K562 (cell line): Measurements from ENCODE around the gene GPR149. TPM values are rescaled to one million over a fixed set of nuclear protein-coding genes. Genes with fewer than 3 reads are reported as not detected.

Experiments
- EHMT2 ChIP-seq: fragments of 450-650 bp; IDR thresholded peaks from 2 replicates; pipeline ENCODE4 v1.6.1; 2018; ENCODE audit warnings: antibody characterized with exemption
- MIER1 ChIP-seq: fragments of 450-650 bp; IDR thresholded peaks from 2 replicates; pipeline ENCODE4 v1.6.1; 2016; ENCODE audit warnings: antibody characterized with exemption, mild to moderate bottlenecking, low read depth
- SFPQ ChIP-seq: fragments of 200-400 bp; formaldehyde crosslinking; IDR thresholded peaks from 2 replicates; pipeline ENCODE4 v1.6.1; 2017; ENCODE audit warnings: mild to moderate bottlenecking, low read depth, low read length, moderate library complexity
- polyA plus RNA-seq, 8 experiments: library from polyadenylated mRNA; depleted of rRNA in 4 of 8; stranded (reverse) in 5 of 8; unstranded in 3 of 8; fragments of >200 nt; fragmentation: Nextera tagmentation in 2 of 8; fragmentation: Illumina TruSeq in 1 of 8; extraction: Ambion mirVana in 2 of 8; extraction: Trizol in 1 of 8; gene quantifications; 2 replicates each; pipeline versions ENCODE4 v1.2.1 to v1.2.3, GENCODE V29; 2011 to 2014; ENCODE audit warnings: inconsistent platforms in 1 of 8, missing spikeins in 1 of 8
- total RNA-seq, 7 experiments: library from RNA; depleted of rRNA in 6 of 7; stranded (reverse); fragments of >200 nt in 6 of 7; fragmentation: Illumina TruSeq in 2 of 7; extraction: Trizol in 2 of 7; gene quantifications; 2 replicates each; pipeline versions ENCODE4 v1.2.1 to v1.2.3, GENCODE V29; 2011 to 2021; ENCODE audit warnings: low replicate concordance in 1 of 7
- TF ChIP-seq, protein P1 (sequence below), 2 experiments: fragments of 450-650 bp in 1 of 2; sonication (generic) in 1 of 2; formaldehyde crosslinking in 1 of 2; IDR thresholded peaks in 1 of 2; conservative IDR thresholded peaks in 1 of 2; 2 replicates each; pipeline versions ENCODE4 v1.6.1 to v1.8.1; 2016 to 2023; ENCODE audit warnings: mild to moderate bottlenecking in 2 of 2, moderate library complexity in 2 of 2, inconsistent platforms in 1 of 2, missing genetic modification reagents in 1 of 2
- TF ChIP-seq, protein P2 (sequence below): fragments of 450-650 bp; IDR thresholded peaks from one replicate; pipeline ENCODE4 v1.6.1; 2018; ENCODE audit warnings: mild to moderate bottlenecking, moderate library complexity; ENCODE audit not compliant: partially characterized antibody

Gene GPR149
- total and polyA plus RNA-seq, 9 of the 15 experiments (the other 6 are each of a cell fraction or from before 2014, with no cell fraction given): not detected

DNA sequence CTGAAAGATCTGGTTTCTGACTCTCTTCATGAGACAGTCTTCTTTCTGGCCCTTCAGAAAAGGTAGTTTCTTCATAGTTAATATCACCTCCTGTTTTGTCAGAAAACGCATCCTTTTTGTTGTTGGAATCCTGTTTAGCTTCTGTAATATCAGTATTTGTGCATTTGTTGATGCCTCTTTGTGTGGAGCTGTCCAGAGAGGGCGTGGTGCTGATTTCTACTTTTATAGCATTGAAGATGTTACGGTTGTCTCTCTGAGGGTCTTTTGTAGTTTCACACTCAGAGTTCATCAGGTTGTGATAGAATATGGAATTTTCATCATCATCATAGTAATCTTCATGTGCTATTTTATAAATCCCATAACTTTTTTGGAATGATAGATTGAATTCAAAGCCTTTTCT lies 8.9 kb downstream of the GPR149 start (continued):
- TF ChIP-seq SFPQ (no peak), MIER1 (peak; percentile 90), EHMT2 (peak; percentile 97)
- TF ChIP-seq, protein P1, sequence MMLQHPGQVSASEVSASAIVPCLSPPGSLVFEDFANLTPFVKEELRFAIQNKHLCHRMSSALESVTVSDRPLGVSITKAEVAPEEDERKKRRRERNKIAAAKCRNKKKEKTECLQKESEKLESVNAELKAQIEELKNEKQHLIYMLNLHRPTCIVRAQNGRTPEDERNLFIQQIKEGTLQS (IDR thresholded peaks at IDR 0.05): no peak
- TF ChIP-seq, protein P1 (CRISPR knock-in tag; conservative IDR thresholded peaks at IDR 0.05): no peak
- TF ChIP-seq, protein P2, sequence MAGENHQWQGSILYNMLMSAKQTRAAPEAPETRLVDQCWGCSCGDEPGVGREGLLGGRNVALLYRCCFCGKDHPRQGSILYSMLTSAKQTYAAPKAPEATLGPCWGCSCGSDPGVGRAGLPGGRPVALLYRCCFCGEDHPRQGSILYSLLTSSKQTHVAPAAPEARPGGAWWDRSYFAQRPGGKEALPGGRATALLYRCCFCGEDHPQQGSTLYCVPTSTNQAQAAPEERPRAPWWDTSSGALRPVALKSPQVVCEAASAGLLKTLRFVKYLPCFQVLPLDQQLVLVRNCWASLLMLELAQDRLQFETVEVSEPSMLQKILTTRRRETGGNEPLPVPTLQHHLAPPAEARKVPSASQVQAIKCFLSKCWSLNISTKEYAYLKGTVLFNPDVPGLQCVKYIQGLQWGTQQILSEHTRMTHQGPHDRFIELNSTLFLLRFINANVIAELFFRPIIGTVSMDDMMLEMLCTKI: no peak
